PC-3 (cell line): ENCODE measurements around the gene KLHL1.

Source experiments
- CTCF ChIP-seq: fragments of 300-600 bp; sonication (generic); conservative IDR thresholded peaks from 2 replicates; pipeline ENCODE4 v1.5.1; 2017; ENCODE audit warnings: antibody characterized with exemption, low read depth, mild to moderate bottlenecking, low read length
- EZH2 ChIP-seq: fragments of 300-600 bp; sonication (generic); IDR thresholded peaks from one replicate; pipeline ENCODE4 v1.6.1; 2017; ENCODE audit warnings: antibody characterized with exemption, mild to moderate bottlenecking, low read length; ENCODE audit not compliant: unreplicated experiment
- EZH2phosphoT487 ChIP-seq: fragments of 300-600 bp; sonication (generic); IDR thresholded peaks from 2 replicates; pipeline ENCODE4 v1.6.1; 2018; ENCODE audit warnings: mild to moderate bottlenecking, antibody characterized with exemption, low read length, borderline replicate concordance

- TF ChIP-seq CTCF, result no peak
- TF ChIP-seq EZH2phosphoT487, result no peak
- TF ChIP-seq EZH2, result no peak
Measured at GRCh38 chr13:69879936-69880335, 228.3 kb downstream of the KLHL1 start.
